ENCODE results near the gene BRSK1.

BRSK1 gene

GRCh38 chr19:55253842-55254624 is 29.8 kb upstream of the BRSK1 start:
- no peak for DNase-seq (ENCODE audit: low spot score)

GRCh38 chr19:55254625-55254977 is 29.2 kb upstream of the BRSK1 start:
- no peak for DNase-seq (ENCODE audit: low spot score)

GRCh38 chr19:55255618-55256423 is 28.0 kb upstream of the BRSK1 start:
- no peak for DNase-seq (ENCODE audit: low spot score)

GRCh38 chr19:55256562-55257460 is 27.0 kb upstream of the BRSK1 start:
- DNase-seq (ENCODE audit: low spot score): no peak

GRCh38 chr19:55257461-55258420 is 26.1 kb upstream of the BRSK1 start:
- no peak for DNase-seq (ENCODE audit: low spot score)

- DNase-seq (ENCODE audit: low spot score): no peak
These were observed 25.3 kb upstream of the BRSK1 start for GRCh38 chr19:55258476-55258827.

GRCh38 chr19:55258828-55259539 is 24.8 kb upstream of the BRSK1 start, which contains the start of gene PPP6R1:
Gene PPP6R1, minus strand, starts transcription at chr19:55259017. Its CDS starts 11,914 bp downstream, at chr19:55247103.
- peak; percentile 96 for DNase-seq (ENCODE audit: low spot score)

GRCh38 chr19:55259540-55260210 is 24.1 kb upstream of the BRSK1 start:
- DNase-seq (ENCODE audit: low spot score): no peak

- no peak for DNase-seq (ENCODE audit: low spot score)
These were observed 22.1 kb upstream of the BRSK1 start for GRCh38 chr19:55261671-55262126.

- DNase-seq (ENCODE audit: low spot score): no peak
These were observed 21.4 kb upstream of the BRSK1 start for GRCh38 chr19:55262359-55262758.

GRCh38 chr19:55264531-55264930 is 19.3 kb upstream of the BRSK1 start:
- DNase-seq (ENCODE audit: low spot score): no peak

- no peak for DNase-seq (ENCODE audit: low spot score)
These were observed 18.6 kb upstream of the BRSK1 start for GRCh38 chr19:55265173-55265572.

- DNase-seq (ENCODE audit: low spot score): no peak
These were observed 17.9 kb upstream of the BRSK1 start for GRCh38 chr19:55265723-55266386.

GRCh38 chr19:55266404-55266803 is 17.4 kb upstream of the BRSK1 start:
- DNase-seq (ENCODE audit: low spot score): no peak

GRCh38 chr19:55266840-55267239 is 17.0 kb upstream of the BRSK1 start:
- DNase-seq (ENCODE audit: low spot score): no peak

- no peak for DNase-seq (ENCODE audit: low spot score)
These were observed 14.5 kb upstream of the BRSK1 start for GRCh38 chr19:55269299-55269698.

- DNase-seq (ENCODE audit: low spot score): no peak
These were observed 13.4 kb upstream of the BRSK1 start for GRCh38 chr19:55270172-55270942.

GRCh38 chr19:55272142-55272541 is 11.7 kb upstream of the BRSK1 start:
- no peak for DNase-seq (ENCODE audit: low spot score)

All from SK-N-DZ (cell line).